Medulla oblongata (tissue), 1 donor: ENCODE measurements around the gene TLR7.

Source experiments
- DNase-seq: peaks from one replicate; pipeline ENCODE4 v3.0.0-alpha.2; 2015; ENCODE audit errors: extremely low spot score

TLR7 gene

DNA sequence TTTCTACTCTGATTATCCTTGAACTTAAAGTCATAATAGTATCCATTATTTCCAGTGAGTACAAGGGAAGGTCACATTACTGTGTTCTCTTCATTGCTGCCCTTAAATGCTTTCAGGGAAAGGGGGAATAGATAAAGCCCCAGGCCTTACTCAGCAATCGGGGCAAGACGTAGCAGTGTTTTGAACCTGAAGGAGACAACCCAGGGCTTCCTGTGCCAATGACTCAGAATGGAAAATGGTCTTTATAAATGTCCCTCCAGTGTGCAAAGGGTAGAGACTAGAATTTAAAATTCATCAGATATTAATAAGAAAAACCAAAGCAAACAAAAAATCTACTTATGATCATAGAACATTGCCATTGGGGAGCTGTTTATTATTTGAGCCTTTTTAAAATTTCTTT lies 63.3 kb downstream of the TLR7 start:
- no peak for DNase-seq

DNA sequence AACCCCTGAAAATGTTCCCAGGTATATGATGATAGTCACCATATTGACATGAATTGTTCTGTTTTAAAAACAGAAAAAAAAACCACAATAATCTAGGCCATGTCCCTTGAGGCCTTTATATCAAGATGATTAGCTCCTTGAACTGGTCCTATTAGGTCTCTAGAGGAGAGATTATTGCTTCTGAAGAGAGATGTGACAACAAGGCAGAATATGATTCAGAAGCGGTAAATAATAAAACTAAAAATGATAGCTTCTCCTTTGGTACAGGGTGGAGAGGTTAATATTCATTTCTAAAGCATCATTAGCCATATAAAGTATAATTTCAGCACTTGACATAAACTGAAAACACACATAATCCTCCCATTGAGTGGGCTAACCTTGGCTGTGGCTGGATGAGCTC lies 65.4 kb downstream of the TLR7 start:
- no peak for DNase-seq

DNA sequence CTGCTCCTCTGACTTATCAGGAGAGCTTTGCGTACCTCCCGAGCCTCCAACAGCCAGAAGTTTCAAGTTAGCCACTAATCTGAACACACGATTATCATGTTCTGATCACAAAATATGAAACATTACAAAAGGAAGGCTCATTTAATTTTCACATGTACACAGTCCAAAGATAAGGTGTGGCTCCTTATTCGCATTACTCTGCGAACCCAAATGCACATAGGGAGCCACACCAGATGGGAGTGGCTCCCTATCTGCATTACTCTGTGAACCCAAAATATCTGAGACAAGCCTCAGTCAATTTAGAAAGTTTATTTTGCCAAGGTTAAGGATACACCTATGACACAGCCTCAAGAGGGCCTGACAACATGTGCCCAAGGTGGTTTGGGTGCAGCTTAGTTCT lies 68.0 kb downstream of the TLR7 start:
- DNase-seq = no peak

GRCh38 chrX:12936947-12937346 lies 70.1 kb downstream of the TLR7 start:
- DNase-seq = no peak
